PC-9 (cell line): Measurements from ENCODE around the gene DNAI1. TPM values are rescaled to one million over a fixed set of nuclear protein-coding genes. Genes with fewer than 3 reads are reported as not detected.
"Not testable (repeated sequence)": the region's sequence is repeated elsewhere in the genome, so short reads cannot be mapped to it uniquely, and the experiment has no call there.

Experiments used
- BruUV-seq: library from RNA; stranded (reverse); fragments of 400-500 nt; replicated peaks from 2 replicates; lab custom pipeline; 2021; lab: Mats Ljungman, UMichigan
- CTCF ChIA-PET: fragments of 300-600 bp; sonication (Branson Sonifier 250); formaldehyde crosslinking; loops from one replicate; lab custom pipeline; 2022; ENCODE audit warnings: antibody characterized with exemption; lab: Charles Lee
- POLR2A ChIA-PET: fragments of 300-600 bp; sonication (Branson Sonifier 250); formaldehyde crosslinking; loops from one replicate; lab custom pipeline; 2022; ENCODE audit warnings: antibody characterized with exemption; ENCODE audit not compliant: unreplicated experiment; lab: Charles Lee
- DNase-seq, 2 experiments: peaks; one replicate each; pipeline versions ENCODE4 v3.0.0 to v3.0.0-alpha.2; 2015 to 2022; ENCODE audit warnings: mixed read lengths in 1 of 2
- H2AFZ ChIP-seq: fragments of 200-600 bp; sonication (generic); 2 replicates; pipeline ENCODE4 v1.8.1; 2017; ENCODE audit warnings: antibody characterized with exemption
- H3F3A ChIP-seq: fragments of 200-600 bp; sonication (generic); 2 replicates; pipeline ENCODE4 v1.8.1; 2017; ENCODE audit warnings: antibody characterized with exemption, mild to moderate bottlenecking, low read depth; ENCODE audit not compliant: insufficient read depth
- H3K27ac ChIP-seq: fragments of 200-600 bp; sonication (generic); 2 replicates; pipeline ENCODE4 v1.6.1; 2016; ENCODE audit warnings: mixed run types
- H3K27me3 ChIP-seq: fragments of 200-600 bp; sonication (generic); 2 replicates; pipeline ENCODE4 v1.6.1; 2016; ENCODE audit warnings: low read depth, mixed run types; ENCODE audit not compliant: insufficient read depth
- H3K36me3 ChIP-seq: fragments of 200-600 bp; sonication (generic); 2 replicates; pipeline ENCODE4 v1.6.1; 2016; ENCODE audit warnings: low read depth, mixed run types
- H3K4me1 ChIP-seq: fragments of 200-600 bp; sonication (generic); replicated peaks from 2 replicates; pipeline ENCODE4 v1.6.1; 2016; ENCODE audit warnings: mixed run types; ENCODE audit not compliant: insufficient read depth
- H3K4me2 ChIP-seq: fragments of 200-600 bp; sonication (generic); 2 replicates; pipeline ENCODE4 v1.6.1; 2017; ENCODE audit warnings: mixed run types
- H3K4me3 ChIP-seq: fragments of 200-600 bp; sonication (generic); 2 replicates; pipeline ENCODE4 v1.6.1; 2016; ENCODE audit warnings: mixed run types
- H3K79me2 ChIP-seq: fragments of 200-600 bp; sonication (generic); 2 replicates; pipeline ENCODE4 v1.6.1; 2017; ENCODE audit warnings: low read depth, mixed run types
- H3K9me2 ChIP-seq: fragments of 200-600 bp; sonication (generic); 2 replicates; pipeline ENCODE4 v1.8.1; 2017; ENCODE audit warnings: mild to moderate bottlenecking; ENCODE audit not compliant: insufficient read depth
- H3K9me3 ChIP-seq: fragments of 200-600 bp; sonication (generic); 2 replicates; pipeline ENCODE4 v1.8.1; 2016; ENCODE audit warnings: low read depth; ENCODE audit not compliant: insufficient read depth
- H4K20me1 ChIP-seq: fragments of 200-600 bp; sonication (generic); 2 replicates; pipeline ENCODE4 v1.8.1; 2017; ENCODE audit not compliant: insufficient read depth
- EZH2 ChIP-seq: fragments of 200-600 bp; sonication (generic); IDR thresholded peaks from 2 replicates; pipeline ENCODE4 v1.8.0; 2017; ENCODE audit warnings: antibody characterized with exemption, low read depth
- intact Hi-C: fragments of 100-400 bp; cut with micrococcal nuclease; formaldehyde crosslinking; loops from one replicate; pipeline ENCODE4 v1.10.0; 2022; ENCODE audit not compliant: unreplicated experiment
- total RNA-seq: library from RNA; stranded (reverse); gene quantifications from 2 replicates; pipeline ENCODE4 v1.2.3, GENCODE V29; 2021
- TF ChIP-seq, protein P1 (sequence below): fragments of 200-600 bp; sonication (generic); conservative IDR thresholded peaks from 2 replicates; pipeline ENCODE4 v1.6.1; 2017; ENCODE audit warnings: mixed run types, antibody characterized with exemption, mild to moderate bottlenecking, moderate library complexity

The DNAI1 gene
- total RNA-seq, 1 experiment from 2014 or later: 1.6 TPM

DNA sequence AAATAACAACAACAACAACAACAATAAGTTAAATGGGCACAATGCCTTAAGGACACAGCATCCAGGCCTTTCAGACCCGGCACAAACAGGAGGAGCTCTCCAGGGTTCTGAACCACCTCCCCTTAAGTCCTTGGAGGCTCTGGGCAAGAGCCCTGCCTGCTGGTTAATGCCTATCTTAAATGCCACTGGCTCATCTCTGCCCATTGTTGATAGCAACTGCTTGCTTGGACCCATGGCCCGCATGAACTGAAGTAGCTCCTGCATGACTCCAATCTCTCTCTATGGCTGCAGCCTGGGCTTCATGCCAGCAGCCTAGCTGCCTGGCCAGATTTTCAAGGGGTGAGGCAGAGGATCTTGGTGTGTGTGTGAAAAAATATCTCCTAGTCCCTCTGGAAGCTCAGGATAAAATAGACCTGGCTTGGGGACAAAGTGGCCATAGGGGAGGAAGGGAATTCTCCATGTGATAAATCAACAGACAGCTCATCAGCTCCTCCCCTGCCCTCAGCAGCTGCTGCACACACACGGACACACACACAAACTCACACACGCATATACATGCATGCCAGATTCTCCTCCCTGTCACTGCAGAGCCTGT lies 27.7 kb upstream of the DNAI1 start:
- ChIA-PET CTCF (interaction anchor here (0.6 to 1.7 kb wide), 6 partner anchors 23 to 623 kb away, joined by 3 to 9 read pairs (median 5); no protein-coding TSS in a partner anchor), POLR2A (interaction anchor here (0.6 kb wide), 1 partner anchor 207 kb away, joined by 3 read pairs; no protein-coding TSS in a partner anchor)
- Histone ChIP-seq H3K9me2 (no peaks in the 10 kb centered on the region), H3K79me2 (no peaks in the 10 kb centered on the region), H4K20me1 (peaks cover 9% of the 10 kb centered on the region; the same call in 1 of the 2 replicates), H2AFZ (no peak overlapping the region), H3K4me2 (no peak overlapping the region), H3K27me3 (no peaks in the 10 kb centered on the region), H3F3A (no peaks in the 10 kb centered on the region), H3K4me3 (no peak overlapping the region), H3K9me3 (no peaks in the 10 kb centered on the region), H3K4me1 (no peaks in the 10 kb centered on the region), H3K36me3 (no peaks in the 10 kb centered on the region), H3K27ac (no peak overlapping the region)
- no TSS peak for BruUV-seq
- TF ChIP-seq, protein P1, sequence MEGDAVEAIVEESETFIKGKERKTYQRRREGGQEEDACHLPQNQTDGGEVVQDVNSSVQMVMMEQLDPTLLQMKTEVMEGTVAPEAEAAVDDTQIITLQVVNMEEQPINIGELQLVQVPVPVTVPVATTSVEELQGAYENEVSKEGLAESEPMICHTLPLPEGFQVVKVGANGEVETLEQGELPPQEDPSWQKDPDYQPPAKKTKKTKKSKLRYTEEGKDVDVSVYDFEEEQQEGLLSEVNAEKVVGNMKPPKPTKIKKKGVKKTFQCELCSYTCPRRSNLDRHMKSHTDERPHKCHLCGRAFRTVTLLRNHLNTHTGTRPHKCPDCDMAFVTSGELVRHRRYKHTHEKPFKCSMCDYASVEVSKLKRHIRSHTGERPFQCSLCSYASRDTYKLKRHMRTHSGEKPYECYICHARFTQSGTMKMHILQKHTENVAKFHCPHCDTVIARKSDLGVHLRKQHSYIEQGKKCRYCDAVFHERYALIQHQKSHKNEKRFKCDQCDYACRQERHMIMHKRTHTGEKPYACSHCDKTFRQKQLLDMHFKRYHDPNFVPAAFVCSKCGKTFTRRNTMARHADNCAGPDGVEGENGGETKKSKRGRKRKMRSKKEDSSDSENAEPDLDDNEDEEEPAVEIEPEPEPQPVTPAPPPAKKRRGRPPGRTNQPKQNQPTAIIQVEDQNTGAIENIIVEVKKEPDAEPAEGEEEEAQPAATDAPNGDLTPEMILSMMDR: no peak
- no peak for TF ChIP-seq EZH2
- peak; percentile 75 to 78 for DNase-seq
- intact Hi-C loops: no loop called here

DNA sequence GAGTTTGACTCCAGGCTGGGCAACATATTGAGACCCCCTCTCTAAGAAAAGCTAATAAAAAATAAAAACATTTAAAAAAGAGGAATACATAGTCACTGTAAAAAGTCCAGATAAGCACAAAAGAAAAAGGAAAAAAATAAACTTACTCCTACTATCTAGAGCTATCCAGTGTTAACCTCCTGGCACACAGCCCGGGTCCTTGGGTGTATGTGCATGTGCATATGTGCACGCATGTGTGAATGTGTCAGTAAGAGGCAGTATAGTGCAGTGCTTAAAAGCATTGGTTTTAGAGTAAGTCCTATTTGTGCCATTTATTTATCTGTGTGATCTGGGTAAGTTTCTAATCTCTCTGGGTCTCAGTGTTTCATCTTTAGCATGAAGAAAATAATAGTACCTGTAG lies 26.9 kb upstream of the DNAI1 start:
- H3K4me2 ChIP-seq: no peak overlapping the region
- POLR2A ChIA-PET: no interaction called here
- TF ChIP-seq, protein P1: no peak
- TF ChIP-seq EZH2: no peak
- CTCF ChIA-PET: interaction anchor here (1.3 to 1.7 kb wide), 3 partner anchors 22 to 172 kb away, joined by 4 to 8 read pairs (median 5); no protein-coding TSS in a partner anchor
- no peaks in the 10 kb centered on the region for H3K36me3 ChIP-seq
- no peaks in the 10 kb centered on the region for H3K27me3 ChIP-seq
- H2AFZ ChIP-seq: no peak overlapping the region
- peaks cover 9% of the 10 kb centered on the region; the same call in 1 of the 2 replicates for H4K20me1 ChIP-seq
- no peaks in the 10 kb centered on the region for H3K9me2 ChIP-seq
- no peak overlapping the region for H3K4me3 ChIP-seq
- BruUV-seq: no TSS peak
- H3K27ac ChIP-seq: no peak overlapping the region
- no peak for DNase-seq
- no peaks in the 10 kb centered on the region for H3K4me1 ChIP-seq
- H3K79me2 ChIP-seq: no peaks in the 10 kb centered on the region
- no peaks in the 10 kb centered on the region for H3K9me3 ChIP-seq
- no peaks in the 10 kb centered on the region for H3F3A ChIP-seq
- intact Hi-C loops: no loop called here

DNA sequence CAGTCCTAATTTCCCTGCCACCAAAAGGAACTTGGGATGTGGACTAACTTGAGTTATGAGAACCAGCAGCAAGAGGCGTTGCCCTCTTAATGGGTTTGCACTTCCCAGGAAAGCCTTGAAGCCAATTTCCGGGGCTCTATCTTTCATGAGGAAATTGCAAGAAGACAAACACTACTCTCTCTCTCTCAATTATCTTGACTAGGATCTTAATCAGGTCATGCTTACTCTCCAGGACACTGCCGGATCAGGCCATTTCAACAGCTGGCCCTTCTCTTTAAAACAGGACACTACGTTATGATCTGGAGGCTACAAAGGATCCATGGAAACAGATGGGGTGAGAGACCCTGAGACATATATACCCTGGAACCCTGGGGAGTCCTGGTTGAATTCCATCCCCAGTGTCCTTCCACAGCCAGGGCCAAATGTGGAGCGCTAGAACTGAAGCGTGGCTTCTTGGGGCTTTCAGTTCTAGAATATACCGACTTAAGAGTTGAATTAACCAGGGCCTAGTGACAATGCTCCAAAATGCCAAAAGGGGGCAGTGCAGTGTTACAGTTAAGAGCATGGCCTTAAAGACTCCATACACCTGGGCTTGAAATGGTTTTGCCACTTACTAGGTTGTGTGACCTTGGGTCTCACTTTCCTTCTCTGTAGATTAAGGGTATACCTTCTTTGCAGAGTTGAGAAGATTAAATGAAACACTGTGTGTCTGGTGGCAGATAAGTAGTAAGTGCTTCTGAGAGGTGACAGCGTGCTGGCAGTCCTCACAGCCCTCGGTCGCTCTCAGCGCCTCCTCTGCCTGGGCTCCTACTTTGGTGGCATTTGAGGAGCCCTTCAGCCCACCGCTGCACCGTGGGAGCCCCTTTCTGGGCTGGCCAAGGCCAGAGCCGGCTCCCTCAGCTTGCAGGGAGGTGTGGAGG lies 21.3 kb upstream of the DNAI1 start:
- DNase-seq: peak; percentile 30 to 50
- Histone ChIP-seq H3K4me3 (no peak overlapping the region), H3K9me2 (no peaks in the 10 kb centered on the region), H3K9me3 (no peaks in the 10 kb centered on the region), H3K4me1 (no peaks in the 10 kb centered on the region), H3K4me2 (no peak overlapping the region), H3F3A (no peaks in the 10 kb centered on the region), H3K36me3 (no peaks in the 10 kb centered on the region), H3K79me2 (no peaks in the 10 kb centered on the region), H3K27me3 (no peaks in the 10 kb centered on the region), H4K20me1 (peaks cover 8% of the 10 kb centered on the region; the same call in 1 of the 2 replicates), H2AFZ (no peak overlapping the region), H3K27ac (no peak overlapping the region)
- ChIA-PET POLR2A (no interaction called here), CTCF (interaction anchor here (0.5 kb wide), 1 partner anchor 117 kb away, joined by 13 read pairs; no protein-coding TSS in a partner anchor)
- intact Hi-C loops: loop anchor here (1.0 to 2.0 kb wide), 3 partner anchors 63 to 154 kb away; no protein-coding TSS in a partner anchor
- TF ChIP-seq, protein P1: peak; percentile 76
- no peak for TF ChIP-seq EZH2
- BruUV-seq: no TSS peak

DNA sequence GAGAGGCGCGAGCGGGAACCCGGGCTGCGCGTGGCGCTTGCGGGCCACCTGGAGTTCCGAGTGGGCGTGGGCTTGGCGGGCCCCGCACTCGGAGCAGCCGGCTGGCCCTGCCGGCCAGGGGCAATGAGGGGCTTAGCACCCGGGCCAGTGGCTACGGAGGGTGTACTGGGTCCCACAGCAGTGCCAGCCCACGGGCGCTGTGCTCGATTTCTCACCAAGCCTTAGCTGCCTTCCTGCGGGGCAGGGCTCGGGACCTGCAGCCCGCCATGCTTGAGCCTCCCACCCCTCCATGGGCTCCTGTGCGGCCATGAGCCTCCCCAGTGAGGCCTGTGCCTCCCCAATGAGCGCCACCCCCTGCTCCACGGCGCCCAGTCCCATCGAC lies 20.7 kb upstream of the DNAI1 start:
- H2AFZ ChIP-seq, H3K27me3 ChIP-seq, BruUV-seq, H3K9me2 ChIP-seq, H3K9me3 ChIP-seq, H3K27ac ChIP-seq, CTCF ChIA-PET, POLR2A ChIA-PET, H3K4me3 ChIP-seq, H3K79me2 ChIP-seq, H3K36me3 ChIP-seq, DNase-seq, H3K4me1 ChIP-seq, H3F3A ChIP-seq, H3K4me2 ChIP-seq, H4K20me1 ChIP-seq: not testable (repeated sequence)
- intact Hi-C loops: loop anchor here (1.0 to 2.0 kb wide), 3 partner anchors 62 to 153 kb away; no protein-coding TSS in a partner anchor
